ENCODE results near the gene PEAK1. TPM values are rescaled to one million over a fixed set of nuclear protein-coding genes. Genes with fewer than 3 reads are reported as not detected.

Gene PEAK1
- 69.3 and 105 TPM in 2 replicates for total RNA-seq

GRCh38 chr15:77419836-77420609, at the start of gene PEAK1:
Gene PEAK1, minus strand, starts transcription at chr15:77420104. Its CDS starts 238,178 bp downstream, at chr15:77181926.
- peak; percentile 99 for DNase-seq

- DNase-seq: no peak
These were observed 49.0 kb upstream of the PEAK1 start for GRCh38 chr15:77468896-77469295.

- no peak for DNase-seq
These were observed 46.6 kb upstream of the PEAK1 start for GRCh38 chr15:77466521-77466920.

DNA sequence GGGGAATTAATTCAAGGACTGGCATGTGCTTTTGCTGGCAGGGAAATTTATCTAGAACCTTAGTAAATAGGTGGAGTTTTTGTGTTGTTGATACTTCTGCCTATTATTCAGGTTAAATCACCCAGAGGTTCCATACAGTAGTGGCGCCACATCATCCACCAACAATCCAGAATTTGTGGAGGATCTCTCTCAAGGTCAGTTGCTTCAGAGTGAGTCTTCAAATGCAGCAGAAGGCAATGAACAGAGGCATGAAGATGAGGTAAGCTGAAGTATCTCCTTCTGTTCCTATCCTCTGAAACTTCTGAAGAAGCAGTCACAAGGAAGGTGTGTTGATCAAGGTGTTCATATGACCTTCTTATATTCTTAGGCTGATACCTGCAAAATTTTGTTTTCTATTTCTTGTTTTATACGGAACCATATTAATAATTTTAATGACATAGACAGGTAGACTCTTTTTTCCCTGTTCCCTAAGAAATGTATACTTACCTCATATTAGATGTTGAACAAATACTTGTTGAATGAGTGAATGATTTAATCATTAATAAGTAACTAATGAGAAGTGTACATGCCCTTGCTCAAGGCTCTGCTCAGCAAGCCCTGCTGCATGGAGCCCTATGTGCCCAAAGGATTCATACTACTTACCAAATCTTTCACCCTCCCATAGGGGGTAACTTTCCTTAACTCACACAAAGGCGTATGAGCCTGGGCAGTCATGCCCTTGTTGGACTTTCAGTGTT, 44.4 kb upstream of the PEAK1 start:
- no peak for DNase-seq

- DNase-seq: no peak
These were observed 41.6 kb upstream of the PEAK1 start for GRCh38 chr15:77461486-77461885.

- peak; percentile 8 for DNase-seq
These were observed 39.1 kb upstream of the PEAK1 start for GRCh38 chr15:77459031-77459430.

- no peak for DNase-seq
These were observed 38.0 kb upstream of the PEAK1 start for GRCh38 chr15:77457905-77458265.

DNA sequence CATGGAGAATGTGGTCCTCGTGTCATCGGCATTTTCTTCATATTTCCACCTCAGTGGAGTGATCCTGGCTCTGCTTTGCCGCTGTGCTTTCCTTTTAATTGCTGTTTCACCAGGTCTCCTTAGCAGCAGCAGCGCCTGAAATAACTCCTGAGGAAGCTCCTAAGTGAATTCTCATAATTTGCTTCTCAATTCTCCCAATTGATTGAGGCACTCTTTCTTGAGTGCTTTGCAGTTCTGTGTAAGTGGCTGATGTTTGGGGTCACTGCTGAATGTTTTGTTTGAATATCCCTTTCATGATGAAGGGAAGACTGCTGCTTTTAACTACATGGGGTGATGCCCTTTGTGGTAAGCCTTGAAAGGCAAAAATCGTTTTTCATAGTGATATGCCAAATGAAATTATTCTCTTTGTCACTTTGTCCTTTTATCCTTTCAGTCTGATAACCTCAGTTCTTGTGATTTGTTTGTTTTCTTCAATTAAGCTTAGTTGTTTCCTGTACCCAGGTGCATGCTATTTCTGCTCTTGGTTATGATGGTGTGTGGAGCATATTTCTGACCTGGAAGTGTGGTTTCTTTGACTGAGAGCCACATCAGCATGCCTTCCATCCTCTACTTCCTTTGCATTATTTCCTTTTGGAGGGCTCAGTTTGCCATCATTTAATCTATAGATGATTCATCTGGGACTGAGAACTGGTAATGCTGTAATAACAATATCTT, 37.4 kb upstream of the PEAK1 start:
- DNase-seq: peak; percentile 83

DNA sequence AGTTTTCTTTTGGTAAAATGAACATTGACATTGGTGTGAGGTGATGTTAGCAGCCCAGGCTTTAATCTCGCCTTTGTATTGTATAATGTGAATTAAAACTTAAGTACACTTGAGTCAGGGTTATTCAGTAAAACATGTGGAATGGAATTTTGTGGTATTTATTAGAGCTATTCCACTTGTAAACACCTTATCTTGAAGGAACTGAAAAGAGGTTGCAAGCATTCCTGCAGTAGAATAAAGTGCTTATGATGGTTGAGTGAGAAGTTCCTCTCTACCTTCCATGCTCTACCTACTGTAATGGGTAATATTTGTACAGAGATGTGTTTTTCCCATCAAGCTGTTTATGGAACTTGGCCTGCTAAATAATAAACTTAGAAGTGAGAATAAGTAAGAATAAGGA, 36.8 kb upstream of the PEAK1 start:
- DNase-seq: peak; percentile 8

GRCh38 chr15:77455696-77456321, 35.9 kb upstream of the PEAK1 start:
- peak; percentile 87 for DNase-seq

DNA sequence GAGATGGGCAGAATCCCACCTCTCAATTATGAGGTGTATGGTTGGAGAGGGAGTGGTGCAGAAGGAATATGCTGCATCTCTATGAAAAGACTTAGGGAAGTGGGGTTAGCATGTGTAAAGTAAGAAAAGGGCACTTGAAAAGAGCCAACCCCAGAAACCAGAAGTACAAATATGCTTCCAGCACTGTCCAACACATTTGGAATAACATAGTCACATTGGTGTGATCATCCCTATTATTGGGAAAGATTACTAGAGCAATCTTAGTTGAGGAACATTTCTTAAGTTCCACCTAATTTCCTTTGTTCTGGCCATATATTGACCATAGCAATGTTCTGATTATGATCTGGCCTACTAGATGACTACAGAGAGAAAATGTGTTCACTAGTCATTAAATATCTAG, 35.0 kb upstream of the PEAK1 start:
- no peak for DNase-seq

- DNase-seq: no peak
These were observed 34.4 kb upstream of the PEAK1 start for GRCh38 chr15:77454265-77454664.

GRCh38 chr15:77446840-77447390, 27.0 kb upstream of the PEAK1 start:
- DNase-seq: no peak

DNA sequence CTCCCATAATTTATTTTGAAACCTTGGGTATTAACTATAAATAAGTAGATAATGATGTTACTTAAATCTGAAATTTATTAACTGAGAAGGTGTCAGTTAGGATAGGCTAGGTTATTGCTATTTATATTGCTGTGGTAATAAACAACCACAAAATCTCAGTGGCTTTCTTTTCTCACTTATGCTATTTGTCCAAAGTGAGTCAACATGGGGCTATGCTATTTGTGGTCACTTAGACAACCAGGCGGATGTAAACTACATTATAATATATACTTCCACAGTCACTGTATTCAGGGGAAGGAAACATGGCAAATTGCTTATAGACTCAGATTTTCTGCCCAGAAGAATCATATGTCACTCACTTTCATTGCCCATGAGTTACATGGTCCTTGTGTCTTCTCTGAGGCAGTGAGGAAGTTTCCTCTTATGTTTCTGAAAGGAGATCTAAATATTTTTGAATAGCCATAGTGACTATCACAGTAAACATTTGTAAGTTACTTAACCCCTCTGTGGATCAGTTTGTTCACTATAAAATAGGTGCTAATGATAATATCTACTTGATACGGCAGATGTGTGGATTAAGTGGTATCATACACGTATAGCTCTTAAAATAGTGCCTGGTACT, 20.6 kb upstream of the PEAK1 start:
- DNase-seq: no peak

DNA sequence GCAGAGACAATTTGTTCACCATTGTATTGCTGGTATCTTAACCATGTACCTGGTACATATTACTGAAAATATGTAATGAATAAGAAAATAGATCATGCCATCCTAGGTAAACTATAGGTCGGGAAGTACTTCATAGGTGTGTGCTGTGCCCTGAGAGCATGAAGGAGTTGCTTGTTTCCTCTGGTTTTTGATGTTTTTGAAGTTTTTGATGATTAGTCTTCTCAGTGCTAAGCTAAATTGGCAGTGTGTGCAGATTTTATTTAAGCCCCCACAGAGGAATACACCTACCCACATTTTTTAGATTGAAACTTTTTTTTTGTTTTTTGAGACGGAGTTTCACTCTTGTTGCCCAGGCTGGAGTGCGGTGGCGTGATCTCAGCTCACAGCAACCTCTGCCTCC, 17.4 kb upstream of the PEAK1 start:
- DNase-seq: no peak

DNA sequence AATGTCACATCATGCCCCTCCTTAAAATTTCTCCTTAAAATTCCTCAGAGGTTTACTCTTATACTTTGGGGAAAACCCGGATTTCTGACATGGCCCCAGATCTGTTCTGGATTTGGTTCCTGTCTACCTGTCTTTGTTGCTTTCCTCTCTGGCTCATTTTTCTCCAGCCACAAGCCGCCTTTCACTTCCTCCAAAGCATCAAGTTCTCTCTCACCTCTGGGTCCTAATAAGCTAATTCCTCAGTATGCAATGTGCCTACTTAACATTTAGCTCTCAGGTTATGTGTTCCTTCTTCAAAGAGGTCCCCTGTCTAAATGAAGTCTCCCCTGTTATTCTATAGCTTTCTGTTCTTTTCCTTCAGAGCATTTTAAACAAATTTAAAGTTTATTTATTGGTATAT, 16.9 kb upstream of the PEAK1 start:
- DNase-seq: no peak

DNA sequence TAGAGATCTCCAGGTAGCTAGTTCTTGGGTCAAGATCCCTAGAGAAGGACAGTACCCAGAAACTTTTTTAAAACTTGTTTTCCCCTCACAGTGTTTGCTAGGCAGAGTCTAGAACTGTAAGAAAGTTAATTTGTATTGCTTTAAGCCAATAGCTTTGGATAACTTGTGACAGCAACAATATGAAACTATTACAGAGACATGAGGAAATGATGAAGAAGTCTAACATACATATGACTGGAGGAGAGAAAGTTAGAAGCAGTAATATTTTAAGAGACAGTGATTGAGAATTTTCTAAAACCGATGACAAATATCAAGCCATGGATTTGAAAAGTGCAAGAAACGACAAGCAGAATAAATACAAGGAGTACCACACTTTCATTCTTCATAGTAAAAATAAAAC, 10.7 kb upstream of the PEAK1 start:
- DNase-seq: no peak

DNA sequence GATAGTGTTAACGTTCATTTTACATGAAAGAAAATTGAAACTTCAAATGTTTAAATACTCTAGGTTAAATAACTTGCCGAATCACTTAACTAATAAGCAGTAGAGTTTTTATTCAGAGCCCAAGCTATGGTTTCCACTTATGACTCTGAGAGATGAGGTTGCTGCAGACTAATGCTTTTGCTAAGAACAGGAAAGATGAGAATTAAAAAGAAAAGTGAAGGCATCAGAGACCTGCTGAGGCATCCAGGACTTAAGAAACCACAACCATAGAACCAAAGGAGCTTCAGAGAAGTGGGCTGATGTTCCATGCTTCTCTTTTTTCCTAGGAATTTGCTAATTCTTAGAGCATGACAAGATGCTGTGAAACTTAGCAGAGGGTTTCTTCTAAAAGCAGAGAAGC, 10.3 kb upstream of the PEAK1 start:
- DNase-seq: no peak

GRCh38 chr15:77426871-77427270, 7.0 kb upstream of the PEAK1 start:
- DNase-seq: no peak

DNA sequence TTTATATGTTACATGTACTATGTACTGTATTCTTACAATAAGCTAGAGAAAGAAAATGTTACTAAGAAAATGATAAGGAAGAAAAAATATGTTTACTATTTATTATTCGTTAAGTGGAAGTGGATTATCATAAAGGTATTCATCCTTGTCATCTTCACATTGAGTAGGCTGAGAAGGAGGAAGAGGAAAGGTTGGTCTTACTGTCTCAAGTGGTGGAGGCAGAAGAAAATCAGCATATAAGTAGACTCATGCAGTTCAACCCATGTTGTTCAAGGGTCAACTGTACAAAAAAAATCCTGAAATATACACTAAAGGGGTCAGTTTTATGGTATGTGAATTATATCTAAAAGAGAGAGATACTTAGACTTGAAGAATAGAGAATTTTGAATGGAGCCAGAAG, 6.5 kb upstream of the PEAK1 start:
- DNase-seq: no peak

GRCh38 chr15:77425104-77425503, 5.2 kb upstream of the PEAK1 start:
- DNase-seq: no peak

DNA sequence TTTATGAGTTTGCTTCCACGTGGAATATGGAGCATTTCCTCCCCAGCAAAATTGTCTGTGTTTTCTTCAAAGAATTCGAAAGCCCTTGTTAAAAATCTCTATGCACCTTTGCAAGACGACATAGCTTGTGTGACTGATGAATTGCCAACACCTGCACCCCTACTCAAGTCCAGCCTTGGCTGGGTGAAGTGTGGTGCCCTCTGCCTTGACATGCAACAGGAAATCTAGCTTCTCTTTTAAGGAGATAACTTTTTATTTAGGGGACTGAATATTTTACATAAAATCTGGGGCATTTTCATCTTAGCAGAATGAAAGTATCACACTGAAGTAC, 1.4 kb upstream of the PEAK1 start:
- peak; percentile 39 for DNase-seq

Data from dermis blood vessel endothelial cell (primary cell).